NCI-H748 treated with DMSO at 0.1 percent for 48 hours (cell line): ENCODE data around the gene GEN1.

Experiments
- DNase-seq: peaks from one replicate; lab custom pipeline; 2025; lab: John Stamatoyannopoulos, UW

GEN1 gene

DNA sequence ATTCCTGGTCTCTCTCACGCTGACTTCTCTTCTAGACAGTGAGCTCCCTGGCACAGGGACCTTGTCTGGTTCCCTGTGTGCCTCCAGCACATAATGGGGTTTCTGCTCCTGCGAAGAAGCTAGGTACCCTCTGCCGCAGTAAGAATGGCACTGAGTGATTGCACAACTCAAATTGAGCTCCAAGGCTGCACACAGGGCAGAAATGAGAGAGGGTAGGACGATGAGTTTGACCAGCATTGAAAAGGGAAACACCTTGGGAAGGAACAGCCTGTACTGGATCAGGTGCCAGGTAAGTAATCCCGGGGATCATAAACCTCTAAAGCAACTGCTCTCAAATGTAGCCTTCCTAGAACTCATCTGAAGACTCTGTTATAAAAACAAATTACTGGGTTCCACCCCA, 41.4 kb downstream of the GEN1 start:
- no peak for DNase-seq

DNA sequence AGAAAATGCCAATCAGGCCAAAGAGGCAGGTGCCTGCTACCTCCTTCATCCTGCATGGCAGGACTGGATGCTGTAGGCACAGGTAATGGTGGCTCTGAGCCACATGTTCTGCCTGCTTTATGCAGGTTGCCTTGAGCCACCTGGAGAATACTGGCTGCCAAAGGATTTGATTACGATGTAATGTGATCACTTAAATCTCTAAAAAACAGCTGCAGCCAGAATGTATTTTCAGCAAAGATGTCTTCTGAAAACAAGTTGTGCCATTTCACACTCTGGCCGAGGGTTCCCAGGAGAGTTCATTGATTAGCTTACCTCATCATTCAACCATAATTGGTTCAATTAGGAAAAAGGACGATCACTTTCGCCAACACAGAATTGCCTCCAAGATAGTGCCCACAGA, 44.4 kb downstream of the GEN1 start:
- no peak for DNase-seq

DNA sequence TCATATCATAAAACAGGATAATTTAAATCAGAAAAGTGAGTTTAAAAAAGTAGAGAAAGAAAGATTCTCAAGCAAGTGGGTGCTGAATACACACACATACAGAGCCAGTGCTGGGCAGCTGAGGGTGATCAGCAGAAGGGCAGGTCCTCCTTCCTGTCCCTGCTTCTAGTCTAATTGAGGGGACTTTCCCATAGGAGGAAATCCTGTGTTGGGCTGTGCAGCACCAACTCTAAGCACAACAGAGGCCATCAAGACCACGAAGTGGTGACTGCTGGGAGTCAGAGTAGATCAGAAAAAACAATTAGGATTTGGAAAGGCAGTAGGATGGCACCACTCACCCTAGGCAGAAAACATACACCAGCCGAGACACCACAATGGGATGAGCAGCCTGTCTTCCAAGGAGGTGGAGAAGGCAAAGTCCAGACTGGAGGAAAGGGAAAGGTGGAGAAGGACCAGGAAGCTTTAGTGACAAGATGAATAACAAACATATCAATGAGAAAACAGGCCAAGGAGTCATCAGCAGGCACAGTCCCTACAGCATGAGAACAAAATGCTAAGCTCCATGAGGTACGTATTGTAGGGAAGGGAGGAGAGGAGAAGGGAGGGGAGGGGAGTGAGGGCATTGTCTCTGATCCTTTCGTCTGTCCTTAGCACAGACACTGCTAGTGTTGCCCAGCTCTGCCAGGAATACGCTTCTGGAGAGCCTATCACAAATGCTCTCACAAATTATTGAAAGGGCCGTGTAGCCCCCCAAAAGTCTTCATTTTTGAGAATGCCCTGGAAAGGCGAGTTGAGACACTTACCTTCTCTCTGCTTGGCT, 45.6 kb downstream of the GEN1 start:
- no peak for DNase-seq

- no peak for DNase-seq
Measured at GRCh38 chr2:17800219-17800618, 46.3 kb downstream of the GEN1 start.

DNA sequence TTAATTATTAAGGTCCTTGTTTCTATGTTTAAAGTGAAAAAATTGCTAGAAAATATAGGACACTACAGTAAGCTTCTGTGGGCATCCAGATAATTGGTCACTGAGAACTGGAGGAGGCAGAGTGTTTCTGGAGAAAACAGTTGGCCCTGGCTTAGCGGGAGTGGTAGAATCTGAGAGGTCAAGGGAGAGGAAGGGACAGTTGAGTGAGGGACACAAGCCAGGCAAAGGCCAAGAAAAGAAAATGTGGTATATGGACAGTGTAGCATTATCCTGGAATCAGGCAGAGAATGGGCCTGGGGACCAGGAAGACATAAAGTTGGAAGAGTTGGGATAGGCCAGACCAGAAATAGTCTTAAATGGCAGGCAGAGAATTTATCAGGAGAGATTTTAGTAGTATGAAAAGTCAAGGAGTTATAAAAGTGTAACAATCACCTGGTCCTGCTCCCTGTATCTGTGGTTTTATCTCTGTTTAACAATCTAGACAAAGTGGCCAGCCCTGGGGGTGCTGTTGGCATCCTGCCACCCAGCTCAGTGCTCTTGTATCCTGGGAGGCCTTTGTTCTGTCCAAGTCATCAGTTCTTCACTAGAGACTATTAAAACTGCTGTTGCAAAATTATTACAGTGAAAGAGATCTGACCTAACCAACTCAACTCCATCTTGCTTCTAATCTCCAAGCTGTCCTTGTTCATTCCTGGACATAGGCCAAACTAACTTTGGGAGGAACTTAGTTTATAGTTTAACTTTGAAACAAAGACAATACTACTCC, 46.9 kb downstream of the GEN1 start:
- DNase-seq, result no peak

DNA sequence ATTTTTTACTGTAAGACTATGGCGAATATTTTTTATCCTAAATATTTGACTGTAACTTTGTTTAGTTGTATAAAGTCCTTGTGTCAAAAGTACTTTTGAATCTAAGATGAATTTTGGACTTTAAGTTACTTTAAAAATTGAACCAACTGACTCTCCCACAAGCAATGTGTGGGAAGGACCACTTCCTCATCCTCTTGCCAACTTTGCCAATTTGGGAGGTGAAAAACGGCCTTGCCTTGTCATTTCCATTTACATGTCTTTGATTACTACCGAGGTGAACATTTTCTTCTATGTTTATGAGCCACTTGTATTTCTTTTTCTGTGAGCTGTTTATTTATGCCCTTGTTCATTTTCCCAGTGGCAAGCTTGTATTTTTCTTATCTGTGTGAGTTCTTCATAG, 49.6 kb downstream of the GEN1 start:
- no peak for DNase-seq

- DNase-seq, result no peak
Measured at GRCh38 chr2:17804358-17804757, 50.4 kb downstream of the GEN1 start.

GRCh38 chr2:17805166-17805565, 51.2 kb downstream of the GEN1 start:
- DNase-seq, result no peak

DNA sequence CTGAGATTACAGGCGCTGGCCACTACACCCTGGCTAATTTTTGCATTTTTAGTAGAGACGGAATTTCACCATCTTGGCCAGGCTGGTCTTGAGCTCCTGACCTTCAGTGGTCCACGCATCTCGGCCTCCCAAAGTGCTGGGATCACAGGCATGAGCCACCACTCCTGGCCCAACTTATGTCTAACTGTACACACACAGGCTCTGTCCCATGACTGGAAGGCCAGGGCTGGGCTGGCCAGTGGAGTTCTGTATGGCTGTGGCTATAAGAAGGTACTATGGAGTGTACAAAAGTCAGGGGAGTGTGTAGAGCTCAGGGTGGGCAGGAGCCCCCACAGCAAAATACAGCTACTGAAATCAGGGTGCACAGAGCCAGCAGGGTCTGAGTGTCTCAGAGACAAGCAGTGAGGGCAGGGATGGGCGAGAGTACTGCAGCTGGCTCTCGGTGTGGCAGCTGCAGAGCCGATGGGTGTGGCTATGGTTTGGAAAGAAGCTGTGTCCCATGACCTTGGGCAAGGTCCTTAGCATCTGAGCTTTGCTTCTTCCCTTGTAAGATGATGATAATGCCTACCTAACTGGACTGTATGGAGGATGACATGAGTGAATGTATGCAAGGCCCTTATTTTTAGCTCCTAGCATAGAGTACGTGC, 51.9 kb downstream of the GEN1 start:
- DNase-seq, result no peak

DNA sequence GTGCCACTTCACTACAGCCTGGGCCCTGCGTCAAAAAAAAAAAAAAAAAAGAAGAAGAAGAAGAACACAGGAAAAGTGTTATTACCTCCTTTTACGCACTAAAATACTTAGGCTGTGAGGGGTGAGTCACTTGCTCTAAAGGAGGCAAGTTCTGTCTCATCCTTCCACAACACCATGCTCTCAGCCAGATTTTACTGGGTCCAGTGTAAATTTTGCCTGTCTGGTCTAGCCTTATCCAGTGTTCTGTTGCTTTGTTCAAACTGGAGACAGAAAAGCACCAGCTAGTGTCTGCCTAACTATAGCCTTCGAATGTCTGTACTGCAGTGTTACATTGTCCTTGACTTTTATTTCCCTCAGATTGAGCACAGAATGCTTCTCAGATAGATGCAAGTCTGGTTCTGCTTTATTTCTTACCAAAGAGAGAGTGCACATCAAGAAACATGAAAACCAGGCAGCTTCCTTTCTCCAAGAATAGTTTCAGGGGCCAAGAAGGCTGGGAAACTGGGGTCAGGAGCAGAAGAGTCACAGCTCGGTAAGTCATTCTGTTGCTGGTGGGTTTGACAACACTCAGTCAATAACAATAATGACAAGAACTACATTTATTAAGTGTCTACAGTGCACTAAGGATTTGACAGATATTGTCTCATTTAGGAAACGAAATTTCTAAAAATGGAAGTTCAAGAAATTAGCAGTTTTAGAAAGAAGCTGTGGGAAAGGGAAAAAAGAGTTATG, 59.2 kb downstream of the GEN1 start:
- no peak for DNase-seq

GRCh38 chr2:17813742-17814473, 60.0 kb downstream of the GEN1 start:
- no peak for DNase-seq

DNA sequence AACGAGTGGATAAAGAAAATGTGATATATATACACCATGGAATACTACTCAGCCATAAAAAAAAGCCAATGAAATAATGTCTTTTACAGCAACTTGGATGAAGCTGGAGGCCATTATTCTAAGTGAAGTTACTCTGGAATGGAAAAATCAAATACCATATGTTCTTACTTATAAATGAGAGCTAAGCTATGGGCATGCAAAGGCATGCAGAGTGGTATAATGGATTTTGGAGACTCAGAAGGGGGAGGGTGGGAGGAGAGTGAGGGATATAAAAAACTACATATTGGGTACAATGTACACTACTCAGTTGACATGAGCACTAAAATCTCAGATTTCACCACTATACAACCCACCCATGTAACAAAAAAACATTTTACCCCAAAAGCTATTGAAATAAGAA, 60.7 kb downstream of the GEN1 start:
- DNase-seq, result no peak

- DNase-seq, result no peak
Measured at GRCh38 chr2:17815468-17816184, 61.7 kb downstream of the GEN1 start.

DNA sequence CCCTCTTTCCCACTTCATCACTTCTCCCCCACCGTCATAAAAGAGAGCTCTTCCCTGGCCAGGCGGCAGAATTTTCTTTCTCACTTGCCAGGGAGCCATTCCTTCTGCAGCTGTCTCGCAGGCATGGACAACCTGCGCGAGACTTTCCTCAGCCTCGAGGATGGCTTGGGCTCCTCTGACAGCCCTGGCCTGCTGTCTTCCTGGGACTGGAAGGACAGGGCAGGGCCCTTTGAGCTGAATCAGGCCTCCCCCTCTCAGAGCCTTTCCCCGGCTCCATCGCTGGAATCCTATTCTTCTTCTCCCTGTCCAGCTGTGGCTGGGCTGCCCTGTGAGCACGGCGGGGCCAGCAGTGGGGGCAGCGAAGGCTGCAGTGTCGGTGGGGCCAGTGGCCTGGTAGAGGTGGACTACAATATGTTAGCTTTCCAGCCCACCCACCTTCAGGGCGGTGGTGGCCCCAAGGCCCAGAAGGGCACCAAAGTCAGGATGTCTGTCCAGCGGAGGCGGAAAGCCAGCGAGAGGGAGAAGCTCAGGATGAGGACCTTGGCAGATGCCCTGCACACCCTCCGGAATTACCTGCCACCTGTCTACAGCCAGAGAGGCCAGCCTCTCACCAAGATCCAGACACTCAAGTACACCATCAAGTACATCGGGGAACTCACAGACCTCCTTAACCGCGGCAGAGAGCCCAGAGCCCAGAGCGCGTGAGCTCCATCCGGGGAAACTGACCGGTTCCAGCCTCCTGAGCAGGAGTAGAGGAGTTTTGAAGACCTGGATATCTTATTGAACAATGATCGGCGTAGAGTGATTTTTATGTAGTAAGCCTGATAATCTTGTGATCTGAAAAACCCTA, 62.7 kb downstream of the GEN1 start, which contains the start of gene MSGN1:
Gene MSGN1 (plus strand): TSS at position 65 of the 850 bp plus-strand sequence. CDS start 59 bp downstream, at position 124.
- DNase-seq, result no peak

- no peak for DNase-seq
Measured at GRCh38 chr2:17818235-17818815, 64.4 kb downstream of the GEN1 start.

DNA sequence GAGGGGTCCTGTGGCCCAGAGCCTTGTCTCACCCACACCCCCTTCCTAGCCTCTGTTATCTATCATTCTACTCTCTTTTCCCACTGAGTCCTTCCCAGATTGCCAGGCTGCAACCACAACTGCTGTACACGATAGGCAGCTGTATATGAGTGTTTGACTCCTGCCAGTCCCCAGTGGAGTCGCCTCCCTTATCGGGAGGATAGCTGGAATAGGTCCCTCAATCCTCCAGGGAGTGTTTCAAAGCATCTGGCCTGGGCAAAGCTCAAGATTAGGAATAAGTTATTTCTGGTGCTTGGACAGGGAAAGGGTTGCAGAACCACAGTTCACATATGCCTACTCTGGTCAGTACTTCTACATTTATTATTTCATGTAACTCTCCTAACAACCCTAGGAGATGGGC, 67.1 kb downstream of the GEN1 start:
- no peak for DNase-seq

GRCh38 chr2:17821535-17822444, 67.9 kb downstream of the GEN1 start:
- DNase-seq, result no peak

- no peak for DNase-seq
Measured at GRCh38 chr2:17822445-17823117, 68.6 kb downstream of the GEN1 start.
